CD8-positive, alpha-beta memory T cell (primary cell): Measurements from ENCODE around the gene RPN2. TPM values are rescaled to one million over a fixed set of nuclear protein-coding genes. Genes with fewer than 3 reads are reported as not detected.
A peak's percentile ranks its signal among the peaks of the same experiment; 100 is the strongest.

Experiments
- CTCF ChIA-PET: fragments of 350-600 bp; sonication (Branson Sonifier 250); formaldehyde crosslinking; loops from one replicate; lab custom pipeline; 2021; ENCODE audit warnings: antibody characterized with exemption; lab: Charles Lee
- POLR2A ChIA-PET: fragments of 350-600 bp; sonication (Branson Sonifier 250); formaldehyde crosslinking; loops from one replicate; lab custom pipeline; 2021; ENCODE audit warnings: antibody characterized with exemption; lab: Charles Lee
- DNase-seq, 5 donors: peaks; one replicate each; pipeline versions ENCODE4 v3.0.0 to v3.0.0-alpha.2; 2020 to 2022; ENCODE audit warnings: mixed read lengths in 1 of 5
- H3K27ac ChIP-seq: one replicate; pipeline ENCODE4 v1.7.0; 2013; ENCODE audit warnings: low read depth, mild to moderate bottlenecking, low read length, moderate library complexity
- H3K27me3 ChIP-seq: 2 replicates; pipeline ENCODE4 v1.7.0; 2013; ENCODE audit warnings: low read length, mild to moderate bottlenecking; ENCODE audit not compliant: insufficient read depth, poor library complexity, severe bottlenecking
- H3K36me3 ChIP-seq: 2 replicates; pipeline ENCODE4 v1.7.0; 2013; ENCODE audit warnings: mild to moderate bottlenecking, low read length, moderate library complexity; ENCODE audit not compliant: insufficient read depth
- H3K4me1 ChIP-seq: 2 replicates; pipeline ENCODE4 v1.7.0; 2013; ENCODE audit warnings: mild to moderate bottlenecking, low read length, moderate library complexity; ENCODE audit not compliant: insufficient read depth
- H3K4me3 ChIP-seq: 2 replicates; pipeline ENCODE4 v1.7.0; 2013; ENCODE audit warnings: mild to moderate bottlenecking, low read length
- H3K9me3 ChIP-seq: 2 replicates; pipeline ENCODE4 v1.7.0; 2013; ENCODE audit warnings: mild to moderate bottlenecking, low read length
- H3K27ac Mint-ChIP-seq, 8 donors: one replicate each; pipeline ENCODE4 v1.8.0; 2020 to 2021; ENCODE audit warnings: mixed read lengths in 8 of 8, mild to moderate bottlenecking in 6 of 8, inconsistent platforms in 3 of 8, moderate library complexity in 3 of 8
- H3K27me3 Mint-ChIP-seq, 2 donors: one replicate each; pipeline ENCODE4 v1.8.0; 2020 to 2021; ENCODE audit warnings: mixed read lengths in 2 of 2, mild to moderate bottlenecking in 1 of 2, moderate library complexity in 1 of 2
- H3K36me3 Mint-ChIP-seq, 3 donors: one replicate each; pipeline ENCODE4 v1.8.0; 2020 to 2021; ENCODE audit warnings: mixed read lengths in 3 of 3, inconsistent platforms in 1 of 3, mild to moderate bottlenecking in 1 of 3
- H3K4me1 Mint-ChIP-seq, 3 donors: one replicate each; pipeline ENCODE4 v1.8.0; 2020 to 2021; ENCODE audit warnings: mixed read lengths in 3 of 3, inconsistent platforms in 1 of 3, mild to moderate bottlenecking in 1 of 3
- H3K4me3 Mint-ChIP-seq, 7 donors: one replicate each; pipeline ENCODE4 v1.8.0; 2020 to 2021; ENCODE audit warnings: mixed read lengths in 7 of 7, mild to moderate bottlenecking in 6 of 7, moderate library complexity in 4 of 7, inconsistent platforms in 2 of 7
- H3K9me3 Mint-ChIP-seq, 5 donors: one replicate each; pipeline ENCODE4 v1.8.0; 2020 to 2022; ENCODE audit warnings: mixed read lengths in 5 of 5, mild to moderate bottlenecking in 3 of 5, moderate library complexity in 2 of 5, inconsistent platforms in 1 of 5
- polyA plus RNA-seq: library from polyadenylated mRNA; unstranded; fragments of 300-500 nt; fragmentation: Illumina TruSeq; gene quantifications from one replicate; pipeline ENCODE4 v1.2.3, GENCODE V29; 2021
- total RNA-seq, 2 experiments: library from RNA; stranded (reverse); gene quantifications; one replicate each; pipeline ENCODE4 v1.2.3, GENCODE V29; 2021

Gene RPN2
- total and polyA plus RNA-seq, 3 experiments from 2014 or later: 155 to 281 (median 164) TPM

DNA sequence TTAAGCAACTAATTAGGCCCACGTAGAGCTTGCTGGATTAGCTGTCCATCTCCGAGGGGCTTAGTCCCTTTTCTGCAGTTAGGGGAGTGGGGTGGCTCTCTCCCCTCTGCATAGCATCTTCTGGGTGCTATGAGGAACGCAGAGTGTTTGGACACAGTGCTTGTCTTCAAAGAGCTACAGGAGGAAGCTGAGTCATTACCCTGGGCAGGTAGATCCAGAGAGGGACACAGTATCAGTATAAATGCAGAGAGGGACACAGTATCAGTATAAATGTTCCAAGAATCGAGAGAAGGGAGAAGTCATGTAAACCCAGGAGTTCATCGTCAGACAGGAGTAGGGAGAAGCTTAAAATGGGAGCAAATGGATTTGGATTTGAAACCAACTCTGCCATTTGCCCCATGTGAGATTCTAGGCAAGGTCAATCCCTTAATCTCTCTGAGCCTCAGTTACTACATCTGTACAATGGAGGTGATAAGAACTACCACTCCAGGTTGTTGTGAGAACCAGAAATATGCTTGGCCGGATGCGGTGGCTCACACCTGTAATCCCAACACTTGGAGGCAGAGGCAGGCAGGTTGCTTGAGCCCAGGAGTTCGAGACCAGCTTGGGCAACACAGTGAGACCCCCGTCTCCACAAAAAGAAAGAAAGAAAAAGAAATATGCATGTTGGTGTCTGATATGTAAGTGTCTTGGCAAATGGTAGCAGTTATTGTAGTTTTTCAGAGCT lies 88.0 kb downstream of the RPN2 start:
- peaks cover 5 to 12% of the 10 kb centered on the region in 2 donors for H3K27me3 Mint-ChIP-seq
- no peaks in the 10 kb centered on the region for H3K4me1 Mint-ChIP-seq
- no peaks in the 10 kb centered on the region for H3K4me1 ChIP-seq
- H3K4me3 ChIP-seq: no peak overlapping the region
- H3K27ac ChIP-seq: no peak overlapping the region
- no peaks in the 10 kb centered on the region for H3K27me3 ChIP-seq
- H3K36me3 Mint-ChIP-seq: no peaks in the 10 kb centered on the region
- H3K36me3 ChIP-seq: no peaks in the 10 kb centered on the region
- H3K4me3 Mint-ChIP-seq: no peak overlapping the region
- no peak for DNase-seq
- peak overlapping the region in 2 of 8 donors; percentile 14 to 74 for H3K27ac Mint-ChIP-seq
- ChIA-PET POLR2A (no interaction called here), CTCF (interaction anchor here (1.3 kb wide), 1 partner anchor 118 kb away, joined by 4 read pairs; no protein-coding TSS in a partner anchor)
- no peaks in the 10 kb centered on the region for H3K9me3 Mint-ChIP-seq
- no peaks in the 10 kb centered on the region for H3K9me3 ChIP-seq

DNA sequence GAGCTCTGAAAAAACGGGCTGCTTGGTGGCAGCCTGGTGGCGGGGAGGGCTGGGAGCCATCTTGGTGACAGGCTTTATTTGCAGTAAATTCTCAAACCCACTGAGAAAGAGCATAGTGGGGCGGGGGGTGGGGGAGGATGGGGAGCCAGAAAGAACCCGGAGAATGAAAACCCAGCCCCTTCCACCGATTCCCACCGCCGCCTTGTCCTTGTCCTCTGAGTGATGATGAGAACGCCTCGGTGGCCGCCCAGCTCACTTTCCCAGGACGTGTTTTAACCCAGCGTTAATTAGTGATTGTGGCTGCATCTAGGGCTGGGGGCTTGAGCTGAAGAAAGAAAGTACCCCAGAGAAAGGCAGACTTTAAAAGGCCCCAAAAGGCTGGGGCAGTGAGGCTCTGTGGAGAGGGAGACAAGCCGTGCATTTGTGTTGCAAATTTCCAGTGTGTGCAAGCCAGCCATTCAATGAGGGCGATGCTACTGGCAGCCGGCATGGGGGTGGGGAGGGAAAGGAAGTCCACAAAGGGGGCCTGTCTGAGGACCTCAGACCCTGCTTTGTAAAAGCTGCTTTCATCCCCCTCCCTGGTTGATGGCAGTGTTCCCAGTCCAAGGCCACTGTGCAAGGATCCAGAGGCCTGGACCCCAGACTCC lies 88.7 kb downstream of the RPN2 start:
- ChIA-PET POLR2A (no interaction called here), CTCF (interaction anchor here (3.4 kb wide), 1 partner anchor 267 kb away, joined by 21 read pairs; no protein-coding TSS in a partner anchor)
- no peaks in the 10 kb centered on the region for H3K9me3 ChIP-seq
- Mint-ChIP-seq H3K27me3 (peaks cover 5 to 8% of the 10 kb centered on the region in 2 donors), H3K4me1 (no peaks in the 10 kb centered on the region), H3K27ac (peak overlapping the region in 1 of 8 donors; percentile 74), H3K36me3 (no peaks in the 10 kb centered on the region), H3K9me3 (no peaks in the 10 kb centered on the region), H3K4me3 (no peak overlapping the region)
- H3K27me3 ChIP-seq: no peaks in the 10 kb centered on the region
- H3K4me3 ChIP-seq: no peak overlapping the region
- H3K36me3 ChIP-seq: no peaks in the 10 kb centered on the region
- no peaks in the 10 kb centered on the region for H3K4me1 ChIP-seq
- H3K27ac ChIP-seq: no peak overlapping the region
- DNase-seq: no peak

DNA sequence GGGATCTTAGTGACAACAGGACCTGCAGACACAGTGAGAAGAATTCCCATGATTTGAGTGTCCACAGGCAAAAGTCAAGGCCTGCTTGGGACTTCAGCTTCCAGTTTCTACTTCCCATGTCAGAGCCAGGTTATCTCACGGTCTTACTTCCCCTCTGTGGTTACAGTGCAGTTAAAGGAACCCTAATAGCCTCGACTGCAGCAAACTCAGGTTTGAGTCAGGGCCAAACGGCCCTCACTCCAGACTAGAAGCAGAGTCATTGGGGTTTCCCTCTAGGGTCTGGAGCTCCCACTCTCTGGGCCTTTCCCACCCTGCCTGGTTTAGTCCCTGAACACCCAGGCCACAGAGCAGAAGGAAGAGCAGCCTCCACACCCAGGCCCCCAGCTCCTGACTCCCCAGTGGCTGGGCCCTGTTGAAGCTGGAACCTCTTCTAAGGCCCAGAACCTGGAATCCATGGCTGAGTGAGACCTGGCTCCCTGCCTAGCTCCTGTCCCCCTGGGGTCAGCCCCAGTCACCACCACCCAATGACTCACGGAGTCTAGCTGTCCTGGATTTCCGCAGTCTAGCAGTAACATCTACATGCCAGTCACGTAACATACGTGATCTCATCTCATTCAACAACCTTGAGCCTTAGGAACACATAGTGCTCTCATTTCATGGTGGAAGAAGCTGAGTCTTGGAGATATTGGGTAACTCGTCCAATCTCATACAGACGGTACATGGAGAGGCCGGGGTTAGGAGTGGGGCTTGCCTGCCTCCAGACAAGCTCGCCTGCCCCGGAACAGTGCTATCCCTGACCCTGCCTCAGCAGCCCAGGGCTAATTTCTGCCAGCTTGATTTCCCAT lies 91.7 kb downstream of the RPN2 start:
- Mint-ChIP-seq H3K9me3 (no peaks in the 10 kb centered on the region), H3K27ac (peak overlapping the region in 1 of 8 donors; percentile 42), H3K4me3 (no peak overlapping the region), H3K36me3 (no peaks in the 10 kb centered on the region), H3K4me1 (no peaks in the 10 kb centered on the region), H3K27me3 (peaks cover 5 to 8% of the 10 kb centered on the region in 2 donors)
- CTCF ChIA-PET: interaction anchor here (1.9 to 3.4 kb wide), 2 partner anchors 114 to 264 kb away, joined by 9 to 21 read pairs; no protein-coding TSS in a partner anchor
- H3K4me1 ChIP-seq: no peaks in the 10 kb centered on the region
- H3K4me3 ChIP-seq: no peak overlapping the region
- no peaks in the 10 kb centered on the region for H3K27me3 ChIP-seq
- H3K27ac ChIP-seq: no peak overlapping the region
- POLR2A ChIA-PET: no interaction called here
- H3K9me3 ChIP-seq: no peaks in the 10 kb centered on the region
- no peak for DNase-seq
- H3K36me3 ChIP-seq: no peaks in the 10 kb centered on the region

DNA sequence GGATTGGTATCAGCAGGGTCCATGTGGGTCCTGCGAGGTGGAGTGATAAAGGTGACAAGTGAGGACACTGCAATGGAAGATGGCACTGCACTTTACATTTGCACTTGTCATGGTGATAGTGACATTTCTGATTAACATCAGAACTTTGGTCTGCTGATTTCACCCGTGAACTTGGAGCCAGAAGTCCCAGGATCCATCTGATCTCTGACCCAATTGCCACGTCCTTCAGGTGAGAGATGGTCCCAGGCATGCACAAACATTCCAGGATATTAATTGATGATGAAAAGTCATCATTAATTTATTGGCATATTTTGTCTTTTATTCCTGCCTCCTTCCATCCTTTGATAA lies 92.3 kb downstream of the RPN2 start:
- H3K4me1 ChIP-seq: no peaks in the 10 kb centered on the region
- Mint-ChIP-seq H3K36me3 (no peaks in the 10 kb centered on the region), H3K27ac (no peak overlapping the region), H3K27me3 (peaks cover 5 to 6% of the 10 kb centered on the region in 2 donors), H3K4me1 (peaks cover 0 to under 1% (median 0%) of the 10 kb centered on the region in 3 donors), H3K4me3 (no peak overlapping the region), H3K9me3 (no peaks in the 10 kb centered on the region)
- H3K9me3 ChIP-seq: no peaks in the 10 kb centered on the region
- no peak overlapping the region for H3K27ac ChIP-seq
- no peak overlapping the region for H3K4me3 ChIP-seq
- DNase-seq: no peak
- CTCF ChIA-PET: interaction anchor here (1.9 kb wide), 1 partner anchor 113 kb away, joined by 9 read pairs; no protein-coding TSS in a partner anchor
- POLR2A ChIA-PET: no interaction called here
- H3K27me3 ChIP-seq: no peaks in the 10 kb centered on the region
- no peaks in the 10 kb centered on the region for H3K36me3 ChIP-seq

DNA sequence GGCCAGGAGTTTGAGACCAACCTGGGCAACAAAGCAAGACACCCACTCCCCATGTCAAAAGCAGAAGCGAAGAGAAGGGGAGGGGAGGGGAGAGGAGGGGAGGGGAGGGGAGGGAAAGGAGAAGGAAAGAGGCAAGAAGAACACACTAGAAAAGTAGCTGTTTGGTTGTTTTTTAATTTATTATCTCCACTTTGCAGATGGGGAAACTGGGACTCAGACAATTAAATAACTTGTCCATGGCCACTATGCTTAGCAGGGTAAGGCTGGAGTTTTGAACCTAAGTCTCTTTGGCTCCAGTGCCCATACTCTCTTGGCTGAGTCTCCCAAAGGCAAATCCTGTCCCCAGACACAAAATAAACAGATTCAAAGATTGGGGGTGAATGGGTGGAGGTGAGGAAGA lies 94.9 kb downstream of the RPN2 start:
- no peak overlapping the region for H3K27ac ChIP-seq
- no peaks in the 10 kb centered on the region for H3K36me3 Mint-ChIP-seq
- H3K4me1 Mint-ChIP-seq: peaks cover 5 to 10% (median 9%) of the 10 kb centered on the region in 3 donors
- DNase-seq: no peak
- no peak overlapping the region for H3K27ac Mint-ChIP-seq
- H3K4me1 ChIP-seq: peaks cover 6% of the 10 kb centered on the region
- H3K4me3 Mint-ChIP-seq: no peak overlapping the region
- CTCF ChIA-PET: no interaction called here
- no peaks in the 10 kb centered on the region for H3K9me3 ChIP-seq
- H3K9me3 Mint-ChIP-seq: no peaks in the 10 kb centered on the region
- H3K36me3 ChIP-seq: no peaks in the 10 kb centered on the region
- H3K27me3 ChIP-seq: no peaks in the 10 kb centered on the region
- H3K27me3 Mint-ChIP-seq: peaks cover 0 to 6% of the 10 kb centered on the region in 2 donors
- H3K4me3 ChIP-seq: no peak overlapping the region
- POLR2A ChIA-PET: interaction anchor here (1.0 kb wide), 1 partner anchor 28 kb away, joined by 3 read pairs; no protein-coding TSS in a partner anchor

DNA sequence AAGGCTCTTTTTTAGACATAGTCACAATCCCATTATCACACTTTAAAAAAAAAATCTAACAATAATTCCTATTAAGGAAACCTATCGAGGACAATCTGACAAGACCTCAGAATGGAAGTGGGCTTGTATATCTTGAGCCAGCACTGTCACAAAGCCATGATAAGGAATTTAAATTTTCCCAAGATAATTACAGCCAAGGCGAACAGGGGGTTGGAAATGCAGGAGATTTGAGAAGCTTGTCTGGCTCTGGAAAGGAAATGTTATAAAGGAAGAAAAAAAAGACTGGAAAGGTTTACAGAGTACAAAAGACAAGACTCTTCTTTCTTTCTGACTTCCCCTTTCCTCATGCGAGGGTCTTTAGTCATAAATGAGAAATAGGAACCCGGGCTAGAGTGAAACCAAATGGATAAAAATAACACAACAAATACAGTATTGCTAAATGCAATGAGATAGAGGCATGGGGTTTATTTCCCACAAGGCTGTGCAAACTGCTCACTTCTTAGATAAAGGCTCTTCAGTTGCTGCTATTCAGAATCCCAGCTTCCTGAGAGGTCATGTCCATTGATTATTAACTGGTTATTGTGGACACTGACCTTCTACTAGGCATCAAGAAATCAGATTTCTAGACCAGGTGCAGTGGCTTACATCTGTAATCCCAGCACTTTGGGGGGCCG lies 95.9 kb downstream of the RPN2 start:
- Mint-ChIP-seq H3K27me3 (peaks cover 0 to 6% of the 10 kb centered on the region in 2 donors), H3K9me3 (no peaks in the 10 kb centered on the region), H3K4me3 (no peak overlapping the region), H3K36me3 (no peaks in the 10 kb centered on the region), H3K27ac (peak overlapping the region in 1 of 8 donors; percentile 61), H3K4me1 (peaks cover 5 to 10% (median 9%) of the 10 kb centered on the region in 3 donors)
- H3K4me1 ChIP-seq: peaks cover 6% of the 10 kb centered on the region
- H3K36me3 ChIP-seq: no peaks in the 10 kb centered on the region
- CTCF ChIA-PET: interaction anchor here (1.3 kb wide), 1 partner anchor 259 kb away, joined by 5 read pairs; no protein-coding TSS in a partner anchor
- H3K27me3 ChIP-seq: no peaks in the 10 kb centered on the region
- H3K4me3 ChIP-seq: no peak overlapping the region
- no peaks in the 10 kb centered on the region for H3K9me3 ChIP-seq
- POLR2A ChIA-PET: no interaction called here
- no peak for DNase-seq
- no peak overlapping the region for H3K27ac ChIP-seq

DNA sequence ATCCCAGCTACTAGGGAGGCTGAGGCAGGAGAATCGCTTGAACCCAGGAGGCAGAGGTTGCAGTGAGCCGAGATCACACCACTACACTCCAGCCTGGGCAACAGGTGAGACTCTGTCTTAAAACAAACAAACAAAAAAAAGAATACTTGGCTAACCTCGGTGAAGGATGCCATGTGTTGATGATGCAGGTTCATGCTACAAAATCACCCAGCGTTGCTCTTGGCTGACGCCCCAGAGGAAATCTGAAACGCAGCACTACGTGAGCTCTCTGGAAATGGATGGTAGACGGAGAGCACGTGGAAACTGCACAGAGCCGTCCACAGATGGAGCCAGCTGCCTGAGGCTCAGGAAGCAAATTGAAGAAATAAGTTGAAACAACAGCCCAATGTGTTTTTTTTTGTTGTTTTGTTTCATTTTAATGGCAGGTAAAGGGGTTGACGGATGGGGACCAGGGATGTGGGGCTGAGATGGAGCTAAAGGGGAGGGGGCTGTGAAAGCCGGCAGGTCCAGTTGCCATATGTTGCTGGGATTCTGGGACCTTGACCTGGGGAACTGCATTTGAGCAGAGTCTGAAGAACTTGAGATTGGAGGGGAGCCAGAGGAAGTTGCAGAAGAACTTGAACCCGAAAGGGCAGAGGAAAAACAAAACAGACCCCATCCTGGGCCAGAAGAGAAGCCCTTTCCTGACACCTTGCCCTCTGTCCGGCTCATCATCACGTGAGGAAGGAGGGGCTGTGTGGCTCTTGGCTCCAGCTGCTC lies 97.5 kb downstream of the RPN2 start:
- peak in 1 of 5 donors; percentile 8 for DNase-seq
- H3K36me3 Mint-ChIP-seq: no peaks in the 10 kb centered on the region
- Histone ChIP-seq H3K4me1 (peaks cover 6% of the 10 kb centered on the region), H3K27me3 (no peaks in the 10 kb centered on the region), H3K27ac (no peak overlapping the region), H3K4me3 (no peak overlapping the region), H3K9me3 (no peaks in the 10 kb centered on the region), H3K36me3 (no peaks in the 10 kb centered on the region)
- peaks cover under 1 to 6% of the 10 kb centered on the region in 2 donors for H3K27me3 Mint-ChIP-seq
- peak overlapping the region in 1 of 7 donors; percentile 25 for H3K4me3 Mint-ChIP-seq
- ChIA-PET CTCF (interaction anchor here (1.3 kb wide), 1 partner anchor 257 kb away, joined by 5 read pairs; no protein-coding TSS in a partner anchor), POLR2A (no interaction called here)
- H3K4me1 Mint-ChIP-seq: peaks cover 5 to 10% (median 9%) of the 10 kb centered on the region in 3 donors
- no peaks in the 10 kb centered on the region for H3K9me3 Mint-ChIP-seq
- peak overlapping the region in 5 of 8 donors; percentile 5 to 46 (median 7) for H3K27ac Mint-ChIP-seq
